Thoracic aorta (tissue), 2 donors: ENCODE results near the gene FASTK. TPM values are rescaled to one million over a fixed set of nuclear protein-coding genes. Genes with fewer than 3 reads are reported as not detected.
"Not testable (repeated sequence)": the region's sequence is repeated elsewhere in the genome, so short reads cannot be mapped to it uniquely, and the experiment has no call there.

Experiments used
- ATAC-seq: fragments of 150-250 bp; one replicate; pipeline ENCODE4 v1.8.0; 2017; ENCODE audit warnings: low read depth; ENCODE audit not compliant: insufficient number of reproducible peaks, low FRiP score
- DNase-seq: peaks from one replicate; pipeline ENCODE4 v3.0.0-alpha.2; 2020; ENCODE audit warnings: low spot score
- H3K27ac ChIP-seq, 2 donors: fragments of 200-600 bp; sonication (generic); 1 replicate in 1 of 2; 2 replicates in 1 of 2; pipeline ENCODE4 v1.5.1; 2016; ENCODE audit warnings: mild to moderate bottlenecking in 2 of 2, moderate library complexity in 2 of 2
- H3K27me3 ChIP-seq: fragments of 200-600 bp; sonication (generic); replicated peaks from 2 replicates; pipeline ENCODE4 v1.6.0; 2016; ENCODE audit warnings: mild to moderate bottlenecking; ENCODE audit not compliant: insufficient read depth
- H3K36me3 ChIP-seq: fragments of 200-600 bp; sonication (generic); one replicate; pipeline ENCODE4 v1.5.1; 2016
- H3K4me1 ChIP-seq, 2 donors: fragments of 200-600 bp; sonication (generic); 1 replicate in 1 of 2; 2 replicates in 1 of 2; pipeline versions ENCODE4 v1.5.1 to v1.6.0; 2016; ENCODE audit warnings: low read depth in 2 of 2, mild to moderate bottlenecking in 1 of 2; ENCODE audit not compliant: control insufficient read depth in 1 of 2
- H3K4me3 ChIP-seq: fragments of 200-600 bp; sonication (generic); 2 replicates; pipeline ENCODE4 v1.5.1; 2016; ENCODE audit warnings: mild to moderate bottlenecking
- H3K9me3 ChIP-seq: fragments of 200-600 bp; sonication (generic); 2 replicates; pipeline ENCODE4 v1.5.1; 2016
- total RNA-seq, 2 donors: library from RNA; depleted of rRNA; stranded (reverse); fragments of >200 nt; gene quantifications; one replicate each; pipeline versions ENCODE4 v1.1.0 to v1.2.3, GENCODE V29; 2016
- TF ChIP-seq, protein P1 (sequence below): fragments of 200-600 bp; sonication (generic); IDR thresholded peaks from one replicate; pipeline ENCODE4 v1.5.1; 2019; ENCODE audit warnings: antibody characterized with exemption

The FASTK gene
- total RNA-seq, 2 donors from 2014 or later = 59.0 to 110 TPM

DNA sequence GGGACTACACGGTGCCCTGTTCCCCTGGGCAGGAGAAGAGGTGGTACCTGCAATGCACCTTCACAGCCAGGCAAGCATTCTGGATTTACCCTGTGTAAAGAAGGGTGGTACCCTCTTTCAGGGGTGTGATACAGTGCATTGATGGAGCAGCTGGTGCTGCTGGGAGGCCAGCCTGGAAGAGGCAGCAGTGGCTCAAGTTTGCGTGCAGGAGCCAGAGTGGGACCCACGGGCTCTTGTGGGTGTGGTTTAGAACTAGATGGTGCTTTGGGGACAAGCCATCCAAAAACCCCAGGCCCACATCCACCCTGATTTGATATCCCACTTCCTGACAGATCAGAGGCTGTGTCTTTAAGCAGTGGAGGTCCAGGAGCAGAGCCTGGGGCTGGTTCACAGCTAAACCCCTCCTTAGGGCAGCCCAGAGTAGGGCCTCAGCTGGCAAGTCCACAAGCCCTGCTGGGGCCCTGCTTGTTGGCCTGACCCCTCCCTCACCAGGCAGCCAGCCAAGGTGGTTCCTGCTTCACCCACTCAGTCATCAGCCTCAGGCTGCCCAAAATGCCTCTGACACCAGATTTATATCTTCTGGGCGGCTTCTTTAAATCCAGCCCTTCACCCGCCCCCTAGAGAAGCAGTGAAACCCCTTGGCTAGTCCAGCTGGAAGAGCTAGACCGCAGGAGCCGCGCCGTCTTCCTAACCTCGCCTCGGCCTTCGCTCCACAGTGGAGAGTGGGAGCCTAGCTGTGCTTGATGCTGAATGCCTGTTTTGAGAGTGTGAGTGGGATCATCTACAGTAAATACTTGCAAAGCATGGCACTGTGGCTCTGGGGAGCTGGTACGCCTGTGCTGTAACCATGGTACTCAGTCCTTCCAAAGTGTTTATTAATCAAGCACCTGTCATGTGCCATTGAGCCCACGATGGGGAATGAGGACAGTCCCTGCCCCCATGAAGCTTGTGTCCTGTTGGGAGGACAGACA is 33.7 kb downstream of the FASTK start:
- TF ChIP-seq, protein P1, sequence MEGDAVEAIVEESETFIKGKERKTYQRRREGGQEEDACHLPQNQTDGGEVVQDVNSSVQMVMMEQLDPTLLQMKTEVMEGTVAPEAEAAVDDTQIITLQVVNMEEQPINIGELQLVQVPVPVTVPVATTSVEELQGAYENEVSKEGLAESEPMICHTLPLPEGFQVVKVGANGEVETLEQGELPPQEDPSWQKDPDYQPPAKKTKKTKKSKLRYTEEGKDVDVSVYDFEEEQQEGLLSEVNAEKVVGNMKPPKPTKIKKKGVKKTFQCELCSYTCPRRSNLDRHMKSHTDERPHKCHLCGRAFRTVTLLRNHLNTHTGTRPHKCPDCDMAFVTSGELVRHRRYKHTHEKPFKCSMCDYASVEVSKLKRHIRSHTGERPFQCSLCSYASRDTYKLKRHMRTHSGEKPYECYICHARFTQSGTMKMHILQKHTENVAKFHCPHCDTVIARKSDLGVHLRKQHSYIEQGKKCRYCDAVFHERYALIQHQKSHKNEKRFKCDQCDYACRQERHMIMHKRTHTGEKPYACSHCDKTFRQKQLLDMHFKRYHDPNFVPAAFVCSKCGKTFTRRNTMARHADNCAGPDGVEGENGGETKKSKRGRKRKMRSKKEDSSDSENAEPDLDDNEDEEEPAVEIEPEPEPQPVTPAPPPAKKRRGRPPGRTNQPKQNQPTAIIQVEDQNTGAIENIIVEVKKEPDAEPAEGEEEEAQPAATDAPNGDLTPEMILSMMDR = no peak
- Histone ChIP-seq H3K27me3 (no peaks in the 10 kb centered on the region), H3K4me1 (peaks cover 0 to 5% of the 10 kb centered on the region in 2 donors), H3K4me3 (no peak overlapping the region), H3K27ac (no peak overlapping the region), H3K9me3 (no peaks in the 10 kb centered on the region), H3K36me3 (peaks cover 7% of the 10 kb centered on the region)
- no peak for ATAC-seq
- no peak for DNase-seq

DNA sequence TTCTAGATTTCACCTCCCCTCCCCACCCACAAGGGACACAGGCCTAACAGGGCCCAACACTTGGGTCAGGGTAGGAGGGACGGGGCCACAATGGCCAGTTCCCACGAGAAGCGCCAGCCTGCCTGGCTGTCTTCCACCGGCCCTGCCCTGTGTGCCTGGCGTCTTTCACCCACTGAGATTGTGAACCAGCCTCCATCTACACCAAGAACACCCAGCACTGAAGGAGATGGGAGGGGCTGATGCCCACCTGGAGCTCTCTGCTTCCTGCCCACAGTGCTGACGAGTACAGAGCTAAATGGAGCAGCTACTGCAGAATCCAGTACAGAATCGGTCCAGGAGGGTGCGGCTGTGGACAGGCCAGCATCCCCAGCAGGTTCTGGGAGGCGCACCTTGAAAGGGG is 34.6 kb downstream of the FASTK start:
- H3K4me1 ChIP-seq = peaks cover 0 to 2% of the 10 kb centered on the region in 2 donors
- no peaks in the 10 kb centered on the region for H3K9me3 ChIP-seq
- TF ChIP-seq, protein P1 = no peak
- peaks cover 9% of the 10 kb centered on the region for H3K36me3 ChIP-seq
- no peak overlapping the region for H3K27ac ChIP-seq
- no peak for ATAC-seq
- DNase-seq = no peak
- H3K27me3 ChIP-seq = no peaks in the 10 kb centered on the region
- H3K4me3 ChIP-seq = no peak overlapping the region

DNA sequence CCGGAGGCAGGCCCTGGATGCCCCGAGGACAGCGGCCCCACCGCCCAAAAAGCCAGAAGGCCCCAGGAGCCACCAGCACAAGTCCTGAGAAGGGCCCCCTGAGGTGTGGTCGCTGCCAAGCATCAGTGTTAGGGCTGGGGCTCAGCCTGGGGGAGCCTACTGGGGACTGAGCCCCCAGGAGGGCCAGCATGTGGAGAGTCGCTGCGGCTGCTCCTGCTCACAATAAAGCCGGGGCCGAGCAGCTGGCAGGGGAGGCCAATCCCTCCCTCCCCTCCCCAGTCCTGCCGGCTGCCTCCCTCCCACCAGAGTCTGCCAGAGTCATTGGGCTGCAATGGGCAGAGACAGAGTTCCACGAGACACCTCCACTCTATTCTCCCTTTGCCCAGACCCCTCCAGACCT is 35.3 kb downstream of the FASTK start:
- ATAC-seq (no peak), DNase-seq (no peak)
- Histone ChIP-seq H3K4me3 (no peak overlapping the region), H3K36me3 (peaks cover 9% of the 10 kb centered on the region), H3K27ac (no peak overlapping the region), H3K9me3 (no peaks in the 10 kb centered on the region), H3K4me1 (no peaks in the 10 kb centered on the region), H3K27me3 (no peaks in the 10 kb centered on the region)
- TF ChIP-seq, protein P1 = no peak

DNA sequence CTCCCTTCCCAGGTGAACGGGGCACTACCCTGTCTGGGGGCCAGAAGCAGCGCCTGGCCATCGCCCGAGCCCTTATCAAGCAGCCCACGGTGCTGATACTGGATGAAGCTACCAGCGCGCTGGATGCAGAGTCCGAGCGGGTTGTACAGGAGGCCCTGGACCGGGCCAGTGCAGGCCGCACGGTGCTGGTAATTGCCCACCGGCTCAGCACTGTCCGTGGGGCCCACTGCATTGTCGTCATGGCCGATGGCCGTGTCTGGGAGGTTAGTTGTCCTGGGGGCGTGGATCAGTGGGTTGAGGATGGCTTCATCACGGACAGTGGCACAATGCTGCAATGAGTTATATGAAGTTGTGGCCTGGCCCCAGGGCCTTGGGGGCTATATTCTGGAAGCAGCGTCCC is 36.6 kb downstream of the FASTK start:
- TF ChIP-seq, protein P1 = no peak
- Histone ChIP-seq H3K9me3 (no peaks in the 10 kb centered on the region), H3K4me3 (no peak overlapping the region), H3K27ac (no peak overlapping the region), H3K4me1 (peaks cover 5% of the 10 kb centered on the region in 2 donors), H3K36me3 (peaks cover 9% of the 10 kb centered on the region), H3K27me3 (no peaks in the 10 kb centered on the region)
- DNase-seq = no peak
- no peak for ATAC-seq

DNA sequence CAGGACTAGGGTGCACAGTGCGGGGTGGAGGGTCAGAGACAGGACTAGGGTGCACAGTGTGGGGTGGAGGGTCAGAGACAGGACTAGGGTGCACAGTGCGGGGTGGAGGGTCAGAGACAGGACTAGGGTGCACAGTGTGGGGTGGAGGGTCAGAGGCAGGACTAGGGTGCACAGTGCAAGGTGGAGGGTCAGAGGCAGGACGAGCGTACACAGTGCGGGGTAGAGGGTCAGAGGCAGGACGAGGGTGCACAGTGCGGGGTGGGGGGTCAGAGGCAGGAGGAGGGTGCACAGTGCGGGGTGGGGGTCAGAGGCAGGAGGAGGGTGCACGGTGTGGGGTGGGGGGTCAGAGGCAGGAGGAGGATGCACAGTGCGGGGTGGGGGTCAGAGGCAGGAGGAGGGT is 37.2 kb downstream of the FASTK start:
- ATAC-seq, H3K36me3 ChIP-seq, DNase-seq: not testable (repeated sequence)

More for the DNA sequence above, 37.2 kb downstream of the FASTK start:
- not testable (repeated sequence) for H3K4me3 ChIP-seq, H3K27me3 ChIP-seq, H3K9me3 ChIP-seq, H3K27ac ChIP-seq
- H3K4me1 ChIP-seq = peaks cover 10% of the 10 kb centered on the region in 2 donors
